ENCODE measurements around the gene GLI3. TPM values are rescaled to one million over a fixed set of nuclear protein-coding genes. Genes with fewer than 3 reads are reported as not detected.

The GLI3 gene
- total and polyA plus RNA-seq, 4 donors, result 0.50 to 34.9 (median 11.3) TPM

DNA sequence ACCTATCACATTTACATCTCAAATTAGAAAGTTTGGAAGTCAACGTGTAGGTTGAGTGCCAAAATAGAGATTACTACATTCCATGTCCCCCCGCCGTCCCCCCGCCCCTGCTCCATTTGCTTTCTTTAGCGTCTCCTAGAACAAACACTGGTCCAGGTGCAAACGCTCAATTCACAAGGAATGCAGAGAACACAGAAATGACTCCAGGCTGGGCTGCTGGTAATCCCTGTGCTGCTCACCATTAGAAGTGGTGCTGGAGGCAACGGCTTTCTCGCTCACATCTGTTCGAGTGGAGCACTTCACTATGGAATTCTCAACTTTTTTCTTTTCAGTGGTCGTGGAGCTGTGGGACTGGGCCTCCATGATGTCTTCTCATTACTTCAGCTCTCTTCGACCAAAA is 14.1 kb downstream of the GLI3 start:
- no peak for DNase-seq
- Histone ChIP-seq H3K4me3 (ENCODE audit: low read length in 2 of 2) (no peak overlapping the region), H3K27ac (ENCODE audit: low read depth in 1 of 2, low read length in 2 of 2) (no peak overlapping the region), H3K4me1 (ENCODE audit: control insufficient read depth in 1 of 2, insufficient read depth in 2 of 2, low read length in 2 of 2) (no peaks in the 10 kb centered on the region), H3K36me3 (ENCODE audit: control insufficient read depth in 1 of 2, insufficient read depth in 2 of 2, low read length in 1 of 2) (peaks cover 0 to 2% of the 10 kb centered on the region in 2 donors), H3K9me3 (ENCODE audit: control insufficient read depth, low read length) (no peaks in the 10 kb centered on the region), H3K27me3 (ENCODE audit: control insufficient read depth in 1 of 2, insufficient read depth in 2 of 2, low read length in 1 of 2) (no peaks in the 10 kb centered on the region)
- intact Hi-C loops (cut with DNase I), result no loop called here
- no peak for ATAC-seq (ENCODE audit: low FRiP score)
- WGBS, 2 donors, result 87 to 89% methylated on average over 11 of the region's 11 CpGs

- DNase-seq (no peak), ATAC-seq (ENCODE audit: low FRiP score) (no peak)
- Histone ChIP-seq H3K27me3 (ENCODE audit: control insufficient read depth in 1 of 2, insufficient read depth in 2 of 2, low read length in 1 of 2) (no peaks in the 10 kb centered on the region), H3K9me3 (ENCODE audit: control insufficient read depth, low read length) (no peaks in the 10 kb centered on the region), H3K36me3 (ENCODE audit: control insufficient read depth in 1 of 2, insufficient read depth in 2 of 2, low read length in 1 of 2) (peaks cover 0 to 2% of the 10 kb centered on the region in 2 donors), H3K27ac (ENCODE audit: low read depth in 1 of 2, low read length in 2 of 2) (no peak overlapping the region), H3K4me3 (ENCODE audit: low read length in 2 of 2) (no peak overlapping the region), H3K4me1 (ENCODE audit: control insufficient read depth in 1 of 2, insufficient read depth in 2 of 2, low read length in 2 of 2) (no peaks in the 10 kb centered on the region)
- WGBS, 2 donors, result 95% methylated on average over 2 of the region's 2 CpGs
- intact Hi-C loops (cut with DNase I), result no loop called here
Measured at GRCh38 chr7:42222125-42222524, 14.9 kb downstream of the GLI3 start.

DNA sequence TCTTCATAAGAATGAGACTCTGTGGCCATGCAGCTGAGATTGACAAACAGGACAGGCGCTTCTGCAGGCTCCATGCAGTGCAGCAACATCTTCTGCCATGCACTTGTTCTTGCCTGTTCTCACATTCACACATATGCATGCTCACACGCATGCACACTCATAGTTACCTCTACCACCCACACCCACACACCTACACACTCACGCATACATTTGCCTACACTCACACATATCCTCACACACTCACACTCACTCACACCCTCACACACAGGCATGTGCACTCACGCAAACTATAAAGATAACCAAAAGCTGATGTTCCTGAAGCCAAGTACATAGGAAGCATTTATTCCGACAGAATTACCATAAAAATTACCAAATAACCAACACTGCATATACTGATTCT is 15.7 kb downstream of the GLI3 start:
- Histone ChIP-seq H3K27ac (ENCODE audit: low read depth in 1 of 2, low read length in 2 of 2) (no peak overlapping the region), H3K9me3 (ENCODE audit: control insufficient read depth, low read length) (no peaks in the 10 kb centered on the region), H3K4me3 (ENCODE audit: low read length in 2 of 2) (no peak overlapping the region), H3K36me3 (ENCODE audit: control insufficient read depth in 1 of 2, insufficient read depth in 2 of 2, low read length in 1 of 2) (peaks cover 0 to 2% of the 10 kb centered on the region in 2 donors), H3K4me1 (ENCODE audit: control insufficient read depth in 1 of 2, insufficient read depth in 2 of 2, low read length in 2 of 2) (no peaks in the 10 kb centered on the region), H3K27me3 (ENCODE audit: control insufficient read depth in 1 of 2, insufficient read depth in 2 of 2, low read length in 1 of 2) (no peaks in the 10 kb centered on the region)
- WGBS, 2 donors, result 95 to 96% methylated on average over 5 of the region's 5 CpGs
- no peak for ATAC-seq (ENCODE audit: low FRiP score)
- no peak for DNase-seq
- intact Hi-C loops (cut with DNase I), result no loop called here

- no peaks in the 10 kb centered on the region for H3K9me3 ChIP-seq (ENCODE audit: control insufficient read depth, low read length)
- no peak overlapping the region for H3K27ac ChIP-seq (ENCODE audit: low read depth in 1 of 2, low read length in 2 of 2)
- no peak for ATAC-seq (ENCODE audit: low FRiP score)
- no peak for DNase-seq
- WGBS, 2 donors, result 96 to 98% methylated on average over 3 of the region's 3 CpGs
- no peaks in the 10 kb centered on the region for H3K27me3 ChIP-seq (ENCODE audit: control insufficient read depth in 1 of 2, insufficient read depth in 2 of 2, low read length in 1 of 2)
- no peaks in the 10 kb centered on the region for H3K4me1 ChIP-seq (ENCODE audit: control insufficient read depth in 1 of 2, insufficient read depth in 2 of 2, low read length in 2 of 2)
- H3K36me3 ChIP-seq (ENCODE audit: control insufficient read depth in 1 of 2, insufficient read depth in 2 of 2, low read length in 1 of 2), result peaks cover 0 to 2% of the 10 kb centered on the region in 2 donors
- intact Hi-C loops (cut with DNase I), result no loop called here
- H3K4me3 ChIP-seq (ENCODE audit: low read length in 2 of 2), result no peak overlapping the region
Measured at GRCh38 chr7:42219447-42219846, 17.6 kb downstream of the GLI3 start.

DNA sequence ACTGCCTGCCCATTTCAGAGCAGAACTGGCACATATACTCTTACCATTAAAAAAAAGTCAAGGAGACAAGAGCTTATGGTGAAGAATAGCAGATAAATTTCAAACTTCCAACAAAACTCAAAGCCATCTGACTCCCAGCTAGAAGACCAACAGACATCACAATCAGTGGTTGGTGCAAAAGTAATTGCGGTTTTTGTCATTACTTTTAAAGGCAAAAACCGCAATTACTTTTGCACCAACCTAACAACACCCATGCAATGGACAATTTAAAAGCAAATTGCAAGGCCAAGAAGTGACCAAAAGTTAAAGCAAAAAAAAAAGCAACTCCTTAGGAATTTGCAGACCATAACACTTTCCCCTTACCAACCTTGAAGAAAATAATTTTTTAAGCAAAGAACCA is 18.8 kb downstream of the GLI3 start:
- Histone ChIP-seq H3K4me3 (ENCODE audit: low read length in 2 of 2) (no peak overlapping the region), H3K4me1 (ENCODE audit: control insufficient read depth in 1 of 2, insufficient read depth in 2 of 2, low read length in 2 of 2) (no peaks in the 10 kb centered on the region), H3K27ac (ENCODE audit: low read depth in 1 of 2, low read length in 2 of 2) (no peak overlapping the region), H3K9me3 (ENCODE audit: control insufficient read depth, low read length) (no peaks in the 10 kb centered on the region), H3K36me3 (ENCODE audit: control insufficient read depth in 1 of 2, insufficient read depth in 2 of 2, low read length in 1 of 2) (peaks cover 0 to 2% of the 10 kb centered on the region in 2 donors), H3K27me3 (ENCODE audit: control insufficient read depth in 1 of 2, insufficient read depth in 2 of 2, low read length in 1 of 2) (no peaks in the 10 kb centered on the region)
- DNase-seq (no peak), ATAC-seq (ENCODE audit: low FRiP score) (no peak)
- WGBS, 2 donors, result 75 to 87% methylated on average over 2 of the region's 2 CpGs
- intact Hi-C loops (cut with DNase I), result no loop called here

GRCh38 chr7:42217548-42217947 is 19.5 kb downstream of the GLI3 start:
- H3K4me3 ChIP-seq (ENCODE audit: low read length in 2 of 2), result no peak overlapping the region
- no peaks in the 10 kb centered on the region for H3K4me1 ChIP-seq (ENCODE audit: control insufficient read depth in 1 of 2, insufficient read depth in 2 of 2, low read length in 2 of 2)
- DNase-seq (no peak), ATAC-seq (ENCODE audit: low FRiP score) (no peak)
- H3K9me3 ChIP-seq (ENCODE audit: control insufficient read depth, low read length), result no peaks in the 10 kb centered on the region
- H3K27ac ChIP-seq (ENCODE audit: low read depth in 1 of 2, low read length in 2 of 2), result no peak overlapping the region
- H3K36me3 ChIP-seq (ENCODE audit: control insufficient read depth in 1 of 2, insufficient read depth in 2 of 2, low read length in 1 of 2), result peaks cover 0 to 2% of the 10 kb centered on the region in 2 donors
- intact Hi-C loops (cut with DNase I), result no loop called here
- H3K27me3 ChIP-seq (ENCODE audit: control insufficient read depth in 1 of 2, insufficient read depth in 2 of 2, low read length in 1 of 2), result no peaks in the 10 kb centered on the region
- 84 to 87% methylated on average over 5 of the region's 5 CpGs for WGBS, 2 donors

GRCh38 chr7:42217053-42217452 is 20.0 kb downstream of the GLI3 start:
- no peak for ATAC-seq (ENCODE audit: low FRiP score)
- Histone ChIP-seq H3K4me3 (ENCODE audit: low read length in 2 of 2) (no peak overlapping the region), H3K36me3 (ENCODE audit: control insufficient read depth in 1 of 2, insufficient read depth in 2 of 2, low read length in 1 of 2) (peaks cover 0 to 2% of the 10 kb centered on the region in 2 donors), H3K9me3 (ENCODE audit: control insufficient read depth, low read length) (no peaks in the 10 kb centered on the region), H3K4me1 (ENCODE audit: control insufficient read depth in 1 of 2, insufficient read depth in 2 of 2, low read length in 2 of 2) (no peaks in the 10 kb centered on the region), H3K27me3 (ENCODE audit: control insufficient read depth in 1 of 2, insufficient read depth in 2 of 2, low read length in 1 of 2) (no peaks in the 10 kb centered on the region), H3K27ac (ENCODE audit: low read depth in 1 of 2, low read length in 2 of 2) (no peak overlapping the region)
- intact Hi-C loops (cut with DNase I), result no loop called here
- DNase-seq, result no peak
- 87 to 91% methylated on average over 6 of the region's 6 CpGs for WGBS, 2 donors

DNA sequence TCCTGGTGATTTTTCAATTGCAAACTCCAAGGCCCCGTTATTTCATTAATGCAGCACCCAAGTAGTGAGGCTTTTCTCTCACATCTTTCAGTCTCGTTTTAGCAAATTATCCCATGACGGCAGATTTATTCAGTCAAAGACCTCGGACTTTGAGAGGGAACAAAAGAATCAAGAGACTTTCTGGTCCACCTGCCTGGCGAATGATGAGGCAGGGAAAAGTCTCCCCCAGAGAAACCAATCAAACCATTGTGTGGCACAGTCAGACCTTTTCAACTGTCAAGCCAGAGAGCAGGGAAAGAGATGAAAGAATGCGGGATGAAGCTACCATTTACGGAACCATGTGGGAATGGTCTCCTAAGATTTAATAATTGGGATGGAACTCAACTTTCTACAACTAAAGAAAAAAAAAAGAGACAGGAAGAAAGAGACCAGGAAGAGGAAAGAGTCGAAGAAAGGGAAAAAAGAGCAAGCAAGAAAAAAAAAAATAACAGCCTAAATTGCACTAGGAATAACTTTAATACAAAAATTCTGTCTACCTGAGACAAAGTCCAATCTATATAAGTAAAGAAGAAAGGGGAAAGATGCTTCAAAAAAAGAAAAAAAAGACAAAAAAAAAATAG is 22.8 kb downstream of the GLI3 start:
- H3K9me3 ChIP-seq (ENCODE audit: control insufficient read depth, low read length), result no peaks in the 10 kb centered on the region
- no peak for DNase-seq
- no peak for ATAC-seq (ENCODE audit: low FRiP score)
- H3K4me1 ChIP-seq (ENCODE audit: control insufficient read depth in 1 of 2, insufficient read depth in 2 of 2, low read length in 2 of 2), result no peaks in the 10 kb centered on the region
- intact Hi-C loops (cut with DNase I), result no loop called here
- H3K4me3 ChIP-seq (ENCODE audit: low read length in 2 of 2), result no peak overlapping the region
- no peak overlapping the region for H3K27ac ChIP-seq (ENCODE audit: low read depth in 1 of 2, low read length in 2 of 2)
- H3K36me3 ChIP-seq (ENCODE audit: control insufficient read depth in 1 of 2, insufficient read depth in 2 of 2, low read length in 1 of 2), result no peaks in the 10 kb centered on the region
- WGBS, 2 donors, result 95 to 96% methylated on average over 8 of the region's 8 CpGs
- no peaks in the 10 kb centered on the region for H3K27me3 ChIP-seq (ENCODE audit: control insufficient read depth in 1 of 2, insufficient read depth in 2 of 2, low read length in 1 of 2)

GRCh38 chr7:42213093-42213492 is 23.9 kb downstream of the GLI3 start:
- H3K36me3 ChIP-seq (ENCODE audit: control insufficient read depth in 1 of 2, insufficient read depth in 2 of 2, low read length in 1 of 2), result no peaks in the 10 kb centered on the region
- ATAC-seq (ENCODE audit: low FRiP score) (no peak), DNase-seq (no peak)
- H3K9me3 ChIP-seq (ENCODE audit: control insufficient read depth, low read length), result no peaks in the 10 kb centered on the region
- no peaks in the 10 kb centered on the region for H3K4me1 ChIP-seq (ENCODE audit: control insufficient read depth in 1 of 2, insufficient read depth in 2 of 2, low read length in 2 of 2)
- no peak overlapping the region for H3K27ac ChIP-seq (ENCODE audit: low read depth in 1 of 2, low read length in 2 of 2)
- 96% methylated on average over 3 of the region's 3 CpGs for WGBS, 2 donors
- intact Hi-C loops (cut with DNase I), result no loop called here
- H3K27me3 ChIP-seq (ENCODE audit: control insufficient read depth in 1 of 2, insufficient read depth in 2 of 2, low read length in 1 of 2), result no peaks in the 10 kb centered on the region
- no peak overlapping the region for H3K4me3 ChIP-seq (ENCODE audit: low read length in 2 of 2)

All from aorta (tissue), 5 donors.